Measurements from ENCODE around the gene DAP.

Gene DAP

DNA sequence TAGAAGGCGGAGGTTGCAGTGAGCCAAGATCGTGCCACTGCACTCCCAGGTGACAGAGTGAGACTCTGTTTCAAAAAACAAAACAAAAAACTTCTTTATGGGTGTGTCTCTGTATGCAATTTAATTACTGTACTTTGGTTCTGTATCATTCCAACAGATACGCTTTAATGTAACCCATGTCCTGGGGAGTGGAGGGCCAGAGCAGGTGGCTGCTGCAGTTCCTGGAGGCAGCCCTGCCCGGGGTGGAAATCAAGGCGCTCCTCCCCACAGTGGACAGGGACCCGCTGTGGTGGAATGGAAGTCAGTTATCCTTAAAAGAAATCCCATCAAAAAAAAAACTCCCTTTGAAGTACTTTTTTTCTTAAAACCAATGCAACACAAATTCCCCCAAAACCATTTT lies 1.9 kb downstream of the DAP start:
- Histone ChIP-seq H3K4me3 (ENCODE audit: low read depth in 1 of 2, low read length in 2 of 2) (no peak overlapping the region), H3K27ac (ENCODE audit: low read depth, low read length) (no peak overlapping the region)

DNA sequence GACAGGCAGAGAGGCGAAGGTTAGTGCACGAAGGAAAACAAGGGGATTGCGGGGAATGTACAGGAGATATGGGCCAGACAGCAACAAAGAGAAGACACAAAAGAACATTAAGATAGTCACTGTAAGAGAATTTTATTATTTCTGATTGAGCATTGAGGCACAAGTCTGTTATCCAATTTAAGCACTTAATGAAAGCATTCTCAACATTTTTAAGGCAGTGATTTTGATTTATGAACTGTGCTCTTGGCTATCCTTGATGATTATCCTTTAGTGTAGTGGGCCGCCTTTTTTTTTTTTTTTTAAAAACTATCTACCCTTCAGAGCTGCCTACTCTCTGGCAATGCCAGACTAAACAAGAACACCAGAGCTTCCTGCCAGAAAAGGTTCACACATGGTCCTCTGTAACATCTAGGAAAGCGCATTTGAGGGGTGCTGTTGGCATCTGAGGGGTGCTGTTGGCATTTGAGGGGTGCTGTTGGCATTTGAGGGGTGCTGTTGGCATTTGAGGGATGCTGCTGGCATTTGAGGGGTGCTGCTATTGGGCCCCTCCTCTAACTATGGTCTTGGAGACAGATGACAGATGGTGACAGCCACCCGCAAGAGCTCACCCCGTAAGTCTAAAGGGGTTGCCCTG lies 3.0 kb downstream of the DAP start:
- no peak overlapping the region for H3K4me3 ChIP-seq (ENCODE audit: low read depth in 1 of 2, low read length in 2 of 2)
- no peak overlapping the region for H3K9ac ChIP-seq (ENCODE audit: low read length)
- no peaks in the 10 kb centered on the region for H3K36me3 ChIP-seq (ENCODE audit: insufficient read depth, low read length)
- no peaks in the 10 kb centered on the region for H3K9me3 ChIP-seq (ENCODE audit: low read length)
- H3K4me1 ChIP-seq (ENCODE audit: insufficient read depth, low read length): peaks cover 21% of the 10 kb centered on the region
- H3K27me3 ChIP-seq (ENCODE audit: control insufficient read depth in 1 of 2, insufficient read depth in 2 of 2, low read length in 2 of 2): no peaks in the 10 kb centered on the region
- no peak overlapping the region for H3K27ac ChIP-seq (ENCODE audit: low read depth, low read length)

More for the DNA sequence above, 1.9 kb downstream of the DAP start:
- peaks cover 23% of the 10 kb centered on the region for H3K4me1 ChIP-seq (ENCODE audit: insufficient read depth, low read length)
- no peak overlapping the region for H3K9ac ChIP-seq (ENCODE audit: low read length)
- H3K36me3 ChIP-seq (ENCODE audit: insufficient read depth, low read length): no peaks in the 10 kb centered on the region
- H3K9me3 ChIP-seq (ENCODE audit: low read length): no peaks in the 10 kb centered on the region
- no peaks in the 10 kb centered on the region for H3K27me3 ChIP-seq (ENCODE audit: control insufficient read depth in 1 of 2, insufficient read depth in 2 of 2, low read length in 2 of 2)

DNA sequence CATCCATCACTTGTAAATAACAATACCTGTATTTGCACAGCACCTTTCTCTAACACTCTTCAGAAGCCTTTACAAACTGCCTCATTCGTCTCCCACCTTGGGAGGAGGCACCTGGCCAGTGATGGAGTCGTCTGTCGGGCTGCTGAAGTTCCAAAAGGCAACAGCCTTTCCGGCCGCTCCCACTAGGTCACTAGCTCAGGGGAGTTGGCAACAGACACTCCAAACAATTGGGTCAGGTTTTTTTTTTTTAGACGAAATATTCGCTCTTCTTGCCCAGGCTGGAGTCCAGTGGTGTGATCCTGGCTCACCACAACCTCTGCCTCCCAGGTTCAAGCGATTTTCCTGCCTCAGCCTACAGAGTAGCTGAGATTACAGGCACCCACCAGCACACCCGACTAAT lies 4.0 kb downstream of the DAP start:
- Histone ChIP-seq H3K36me3 (ENCODE audit: insufficient read depth, low read length) (peaks cover 6% of the 10 kb centered on the region), H3K27ac (ENCODE audit: low read depth, low read length) (no peak overlapping the region), H3K9ac (ENCODE audit: low read length) (no peak overlapping the region), H3K4me1 (ENCODE audit: insufficient read depth, low read length) (peaks cover 11% of the 10 kb centered on the region), H3K27me3 (ENCODE audit: control insufficient read depth in 1 of 2, insufficient read depth in 2 of 2, low read length in 2 of 2) (no peaks in the 10 kb centered on the region), H3K4me3 (ENCODE audit: low read depth in 1 of 2, low read length in 2 of 2) (no peak overlapping the region), H3K9me3 (ENCODE audit: low read length) (no peaks in the 10 kb centered on the region)

DNA sequence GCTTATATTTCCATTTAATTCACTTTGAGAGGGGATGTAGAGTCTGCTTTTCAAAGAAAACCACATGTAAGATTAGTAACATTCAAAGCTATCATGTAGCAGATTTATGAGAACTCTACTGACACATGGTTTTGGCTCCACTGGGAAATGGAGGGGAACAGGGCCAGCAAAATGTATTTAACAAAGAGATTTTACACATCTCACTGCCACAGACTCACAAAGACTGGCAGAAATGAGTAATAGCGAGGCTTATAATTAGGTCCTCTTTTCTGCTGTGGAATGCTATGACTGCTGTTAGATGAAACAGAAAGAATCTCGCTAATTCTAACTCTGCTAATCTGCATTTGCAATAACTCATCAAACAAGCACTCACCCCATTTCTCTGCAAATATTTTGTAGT lies 4.5 kb downstream of the DAP start:
- Histone ChIP-seq H3K27ac (ENCODE audit: low read depth, low read length) (no peak overlapping the region), H3K9ac (ENCODE audit: low read length) (no peak overlapping the region), H3K4me3 (ENCODE audit: low read depth in 1 of 2, low read length in 2 of 2) (no peak overlapping the region), H3K4me1 (ENCODE audit: insufficient read depth, low read length) (peaks cover 7% of the 10 kb centered on the region), H3K9me3 (ENCODE audit: low read length) (no peaks in the 10 kb centered on the region), H3K36me3 (ENCODE audit: insufficient read depth, low read length) (peaks cover 6% of the 10 kb centered on the region), H3K27me3 (ENCODE audit: control insufficient read depth in 1 of 2, insufficient read depth in 2 of 2, low read length in 2 of 2) (no peaks in the 10 kb centered on the region)

DNA sequence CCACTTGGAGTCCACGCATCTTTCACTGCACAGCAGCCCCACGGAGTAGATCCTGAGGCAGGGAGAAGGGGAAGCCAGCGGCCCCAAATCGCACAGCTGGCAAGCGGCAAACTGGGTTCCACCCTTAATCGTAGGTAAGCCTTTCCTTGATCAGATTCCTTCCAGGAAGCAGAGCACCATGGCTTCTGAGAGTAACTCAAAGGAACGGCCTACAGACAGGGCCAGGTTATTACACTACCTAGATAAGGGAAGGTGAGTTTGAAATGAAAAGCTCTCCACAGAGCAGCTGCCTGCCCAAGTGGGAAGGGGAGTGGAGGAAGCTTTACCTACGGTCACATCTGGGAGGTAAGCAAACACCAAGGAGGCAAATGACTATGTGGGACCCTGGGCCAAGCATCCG lies 7.9 kb downstream of the DAP start:
- H3K36me3 ChIP-seq (ENCODE audit: insufficient read depth, low read length): peaks cover 6% of the 10 kb centered on the region
- no peak overlapping the region for H3K4me3 ChIP-seq (ENCODE audit: low read depth in 1 of 2, low read length in 2 of 2)

DNA sequence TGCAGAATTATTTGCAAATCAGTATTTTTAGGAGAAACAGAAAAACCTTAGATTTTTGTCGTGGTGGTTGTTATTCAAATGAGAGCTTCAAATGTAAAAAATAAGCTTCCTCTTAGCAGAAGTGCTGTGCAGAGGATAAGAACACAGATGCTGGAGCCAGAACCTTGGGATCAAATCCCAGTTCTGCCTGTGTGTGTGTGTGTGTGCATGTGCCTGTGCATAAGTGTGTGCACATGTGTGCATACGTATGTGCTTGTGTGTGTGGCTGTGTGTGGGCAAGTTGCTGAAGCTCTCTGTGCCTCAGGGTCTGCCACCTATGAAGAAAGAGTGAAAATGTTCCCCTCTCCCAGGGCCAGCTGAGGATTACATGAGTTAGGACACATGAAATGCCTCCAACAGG lies 8.6 kb downstream of the DAP start:
- Histone ChIP-seq H3K27ac (ENCODE audit: low read depth, low read length) (no peak overlapping the region), H3K4me1 (ENCODE audit: insufficient read depth, low read length) (no peaks in the 10 kb centered on the region), H3K27me3 (ENCODE audit: control insufficient read depth in 1 of 2, insufficient read depth in 2 of 2, low read length in 2 of 2) (no peaks in the 10 kb centered on the region), H3K9ac (ENCODE audit: low read length) (no peak overlapping the region), H3K36me3 (ENCODE audit: insufficient read depth, low read length) (peaks cover 6% of the 10 kb centered on the region), H3K9me3 (ENCODE audit: low read length) (no peaks in the 10 kb centered on the region), H3K4me3 (ENCODE audit: low read depth in 1 of 2, low read length in 2 of 2) (no peak overlapping the region)

More for the DNA sequence above, 7.9 kb downstream of the DAP start:
- Histone ChIP-seq H3K9me3 (ENCODE audit: low read length) (no peaks in the 10 kb centered on the region), H3K4me1 (ENCODE audit: insufficient read depth, low read length) (no peaks in the 10 kb centered on the region), H3K27ac (ENCODE audit: low read depth, low read length) (no peak overlapping the region), H3K9ac (ENCODE audit: low read length) (no peak overlapping the region), H3K27me3 (ENCODE audit: control insufficient read depth in 1 of 2, insufficient read depth in 2 of 2, low read length in 2 of 2) (no peaks in the 10 kb centered on the region)

DNA sequence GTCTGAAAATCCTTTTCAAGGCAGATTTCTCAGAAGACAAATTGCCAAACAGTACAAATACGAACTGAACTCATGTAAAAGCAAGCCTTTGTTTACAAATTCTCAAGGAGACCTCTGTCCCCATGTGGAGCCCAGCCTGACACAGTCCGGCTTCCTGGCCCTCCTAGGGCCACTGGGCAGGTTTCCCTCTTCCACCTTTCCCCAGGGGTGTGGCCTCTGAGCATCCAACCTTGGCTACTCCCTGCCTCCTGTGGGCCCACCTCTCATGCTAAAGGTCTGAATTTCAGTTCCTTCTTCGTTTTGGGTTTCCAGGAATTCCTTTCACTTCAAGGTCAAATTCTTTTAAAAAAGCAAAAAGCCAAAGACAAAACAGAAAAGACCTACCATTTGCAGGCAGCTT lies 10.1 kb downstream of the DAP start:
- Histone ChIP-seq H3K4me3 (ENCODE audit: low read depth in 1 of 2, low read length in 2 of 2) (no peak overlapping the region), H3K36me3 (ENCODE audit: insufficient read depth, low read length) (peaks cover 15% of the 10 kb centered on the region), H3K27ac (ENCODE audit: low read depth, low read length) (no peak overlapping the region)

DNA sequence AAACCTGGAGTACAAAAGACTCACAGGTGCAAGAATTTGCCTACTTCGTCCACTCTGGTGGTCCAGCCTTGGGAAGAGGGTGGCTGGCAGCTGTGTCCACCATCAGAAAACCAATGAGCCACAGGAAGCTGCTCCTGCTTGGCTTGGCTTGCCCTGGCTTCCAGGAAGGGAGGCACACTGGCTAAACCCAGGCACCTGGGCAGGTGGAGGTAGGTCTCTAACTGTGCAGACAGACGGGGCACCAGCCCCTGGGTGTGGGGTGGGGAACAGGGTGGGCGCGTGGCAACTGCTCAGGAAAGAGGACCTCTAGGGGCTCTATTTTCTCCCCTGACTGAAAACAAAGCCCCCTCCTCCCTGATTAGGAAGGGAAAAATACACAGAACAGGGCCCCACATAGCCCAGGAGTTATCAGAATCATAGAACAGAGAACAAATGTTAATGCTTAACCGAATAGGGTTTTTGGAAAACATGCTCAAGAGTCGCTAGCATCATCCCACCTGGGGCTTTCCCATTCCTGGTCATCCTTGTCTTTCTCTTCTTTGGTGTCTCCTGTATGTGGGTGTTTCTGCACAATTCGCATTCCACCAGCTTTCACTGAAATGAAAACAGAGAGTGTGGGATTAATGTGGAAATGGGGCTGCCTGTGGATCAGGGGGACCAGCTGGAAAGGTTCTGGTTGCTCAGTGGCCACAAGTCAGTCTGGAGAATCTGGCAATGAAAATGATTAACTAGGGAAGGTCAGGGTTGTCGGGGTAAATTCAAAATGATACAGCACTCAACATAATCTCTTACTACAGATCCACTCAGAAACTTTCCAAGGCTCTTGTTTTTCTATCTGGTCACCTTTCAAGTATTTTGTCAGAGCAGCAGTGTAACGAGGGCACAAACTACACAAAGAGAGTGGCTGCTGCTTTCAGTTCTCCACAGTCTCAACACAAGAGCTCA lies 13.1 kb downstream of the DAP start:
- H3K27me3 ChIP-seq (ENCODE audit: control insufficient read depth in 1 of 2, insufficient read depth in 2 of 2, low read length in 2 of 2): no peaks in the 10 kb centered on the region
- no peak overlapping the region for H3K27ac ChIP-seq (ENCODE audit: low read depth, low read length)
- no peaks in the 10 kb centered on the region for H3K9me3 ChIP-seq (ENCODE audit: low read length)
- peaks cover 19% of the 10 kb centered on the region for H3K36me3 ChIP-seq (ENCODE audit: insufficient read depth, low read length)
- no peak overlapping the region for H3K9ac ChIP-seq (ENCODE audit: low read length)
- no peaks in the 10 kb centered on the region for H3K4me1 ChIP-seq (ENCODE audit: insufficient read depth, low read length)
- H3K4me3 ChIP-seq (ENCODE audit: low read depth in 1 of 2, low read length in 2 of 2): no peak overlapping the region

More for the DNA sequence above, 10.1 kb downstream of the DAP start:
- Histone ChIP-seq H3K9me3 (ENCODE audit: low read length) (no peaks in the 10 kb centered on the region), H3K27me3 (ENCODE audit: control insufficient read depth in 1 of 2, insufficient read depth in 2 of 2, low read length in 2 of 2) (no peaks in the 10 kb centered on the region), H3K9ac (ENCODE audit: low read length) (no peak overlapping the region), H3K4me1 (ENCODE audit: insufficient read depth, low read length) (no peaks in the 10 kb centered on the region)

DNA sequence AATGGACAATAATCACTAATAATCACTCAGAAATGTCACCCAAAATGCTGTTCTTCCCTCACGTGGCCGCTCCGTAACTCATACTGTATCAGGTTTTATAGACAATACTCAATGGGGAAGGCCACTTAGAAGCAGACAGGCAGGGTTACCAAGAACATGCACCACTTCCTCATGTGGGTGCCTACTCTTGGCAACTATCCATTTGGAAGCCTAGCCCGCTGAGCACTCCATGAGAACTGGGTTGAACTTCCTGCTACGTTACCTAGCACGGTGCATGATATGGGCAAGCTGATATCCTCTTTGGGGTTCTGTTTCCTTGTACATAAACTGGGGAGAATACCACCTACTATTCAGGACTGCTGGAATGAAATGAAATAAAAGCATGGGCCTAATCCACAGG lies 14.3 kb downstream of the DAP start:
- Histone ChIP-seq H3K9me3 (ENCODE audit: low read length) (no peaks in the 10 kb centered on the region), H3K4me1 (ENCODE audit: insufficient read depth, low read length) (no peaks in the 10 kb centered on the region), H3K36me3 (ENCODE audit: insufficient read depth, low read length) (peaks cover 13% of the 10 kb centered on the region), H3K4me3 (ENCODE audit: low read depth in 1 of 2, low read length in 2 of 2) (no peak overlapping the region), H3K27ac (ENCODE audit: low read depth, low read length) (no peak overlapping the region), H3K27me3 (ENCODE audit: control insufficient read depth in 1 of 2, insufficient read depth in 2 of 2, low read length in 2 of 2) (no peaks in the 10 kb centered on the region), H3K9ac (ENCODE audit: low read length) (no peak overlapping the region)

DNA sequence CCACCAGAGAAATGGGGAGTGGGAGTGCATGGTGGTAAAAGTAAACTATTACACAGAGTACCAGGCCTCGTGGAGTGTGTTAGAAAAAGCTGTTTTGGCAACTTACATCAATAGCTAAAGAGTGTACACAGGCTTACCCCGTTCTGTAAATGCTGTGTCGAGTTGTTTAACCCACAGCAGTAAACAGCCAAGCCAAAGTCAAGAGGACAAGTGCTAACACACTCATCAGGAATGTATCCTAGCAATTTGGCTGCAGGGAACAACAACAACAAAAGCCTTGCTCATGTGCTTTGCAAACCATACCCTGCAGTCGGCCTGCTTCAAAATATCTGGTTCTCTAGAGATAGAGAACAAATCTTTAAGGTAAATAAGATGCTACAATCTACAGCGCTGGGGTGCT lies 15.9 kb downstream of the DAP start:
- H3K27ac ChIP-seq (ENCODE audit: low read depth, low read length): no peak overlapping the region
- H3K4me3 ChIP-seq (ENCODE audit: low read depth in 1 of 2, low read length in 2 of 2): no peak overlapping the region

DNA sequence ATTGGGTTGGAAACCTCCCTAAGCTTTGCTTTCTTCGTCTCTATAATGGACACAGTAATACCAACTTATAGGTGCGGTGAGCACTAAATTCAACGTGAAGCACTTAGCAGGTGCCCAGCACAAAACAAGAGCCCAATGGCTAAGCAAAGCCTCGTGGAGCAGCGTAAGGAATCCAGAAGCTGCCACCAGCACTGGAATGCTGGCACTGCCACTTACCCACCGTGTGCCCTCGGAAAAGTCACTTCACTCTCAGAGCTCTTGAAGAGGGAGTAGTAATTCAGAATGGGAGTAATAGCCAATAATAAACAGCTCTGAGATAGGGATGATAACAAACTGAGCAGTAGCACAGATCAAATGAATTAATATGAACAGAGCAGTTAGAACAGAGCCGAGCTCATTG lies 16.4 kb downstream of the DAP start:
- Histone ChIP-seq H3K27ac (ENCODE audit: low read depth, low read length) (no peak overlapping the region), H3K36me3 (ENCODE audit: insufficient read depth, low read length) (peaks cover 13% of the 10 kb centered on the region), H3K9ac (ENCODE audit: low read length) (no peak overlapping the region), H3K9me3 (ENCODE audit: low read length) (no peaks in the 10 kb centered on the region), H3K4me3 (ENCODE audit: low read depth in 1 of 2, low read length in 2 of 2) (no peak overlapping the region), H3K4me1 (ENCODE audit: insufficient read depth, low read length) (no peaks in the 10 kb centered on the region), H3K27me3 (ENCODE audit: control insufficient read depth in 1 of 2, insufficient read depth in 2 of 2, low read length in 2 of 2) (no peaks in the 10 kb centered on the region)

More for the DNA sequence above, 15.9 kb downstream of the DAP start:
- Histone ChIP-seq H3K9ac (ENCODE audit: low read length) (no peak overlapping the region), H3K9me3 (ENCODE audit: low read length) (no peaks in the 10 kb centered on the region), H3K36me3 (ENCODE audit: insufficient read depth, low read length) (peaks cover 13% of the 10 kb centered on the region), H3K4me1 (ENCODE audit: insufficient read depth, low read length) (no peaks in the 10 kb centered on the region), H3K27me3 (ENCODE audit: control insufficient read depth in 1 of 2, insufficient read depth in 2 of 2, low read length in 2 of 2) (no peaks in the 10 kb centered on the region)
